H1 (cell line): ENCODE measurements around the gene PLB1. TPM values are rescaled to one million over a fixed set of nuclear protein-coding genes. Genes with fewer than 3 reads are reported as not detected.

Experiments
- BRCA1 ChIP-seq: IDR thresholded peaks from 2 replicates; pipeline ENCODE4 v1.6.1; 2012; ENCODE audit warnings: low read depth, low read length, improper control_type of control experiment
- RBBP5 ChIP-seq: IDR thresholded peaks from 2 replicates; pipeline ENCODE4 v1.7.1; 2012; ENCODE audit warnings: low read depth, mild to moderate bottlenecking, inconsistent platforms, low read length, moderate library complexity, borderline replicate concordance
- polyA plus RNA-seq, 7 experiments: library from polyadenylated mRNA; depleted of rRNA in 3 of 7; stranded (reverse) in 5 of 7; unstranded in 2 of 7; fragments of >200 nt in 5 of 7; fragments of 200-250 nt in 2 of 7; gene quantifications; 1 replicate in 5 of 7; 2 replicates in 1 of 7; 4 replicates in 1 of 7; pipeline versions ENCODE4 v1.2.1 to v1.2.3, GENCODE V29; 2011 to 2013; ENCODE audit warnings: missing spikeins in 2 of 7, mixed read lengths in 2 of 7
- total RNA-seq: library from RNA; stranded (reverse); fragmentation: NEBNext Ultra II Directional; extraction: Animal tissue kit (Norgen Biotek cat#: 25700); gene quantifications from 2 replicates; pipeline ENCODE4 v1.2.1, GENCODE V29; 2021

The PLB1 gene
- total and polyA plus RNA-seq, 2 of the 8 experiments (the other 6 are each of a cell fraction or from before 2014, with no cell fraction given) = 0.20 to 0.36 TPM

DNA sequence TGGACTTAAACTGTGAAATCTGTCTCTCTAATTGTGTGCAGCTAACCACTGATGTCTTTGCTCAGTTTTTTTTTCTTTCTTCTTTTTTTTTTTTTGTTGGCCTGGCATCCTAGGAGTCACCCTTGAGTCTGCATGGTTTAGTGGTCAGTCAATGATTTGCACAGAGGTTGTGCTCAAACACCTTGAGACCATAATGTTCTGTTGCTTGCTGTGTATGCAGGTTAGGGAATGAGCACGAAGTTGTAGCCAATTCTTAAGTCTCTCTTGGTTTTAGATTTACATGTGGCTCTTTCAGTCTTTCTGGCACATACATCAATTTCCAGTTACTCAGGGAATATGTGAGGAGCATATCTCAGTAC is 16.7 kb downstream of the PLB1 start (continued):
- TF ChIP-seq RBBP5 (no peak), BRCA1 (no peak)
